ENCODE measurements around the gene GSTM3.
"Not testable (repeated sequence)": the region's sequence is repeated elsewhere in the genome, so short reads cannot be mapped to it uniquely, and the experiment has no call there.

The GSTM3 gene

DNA sequence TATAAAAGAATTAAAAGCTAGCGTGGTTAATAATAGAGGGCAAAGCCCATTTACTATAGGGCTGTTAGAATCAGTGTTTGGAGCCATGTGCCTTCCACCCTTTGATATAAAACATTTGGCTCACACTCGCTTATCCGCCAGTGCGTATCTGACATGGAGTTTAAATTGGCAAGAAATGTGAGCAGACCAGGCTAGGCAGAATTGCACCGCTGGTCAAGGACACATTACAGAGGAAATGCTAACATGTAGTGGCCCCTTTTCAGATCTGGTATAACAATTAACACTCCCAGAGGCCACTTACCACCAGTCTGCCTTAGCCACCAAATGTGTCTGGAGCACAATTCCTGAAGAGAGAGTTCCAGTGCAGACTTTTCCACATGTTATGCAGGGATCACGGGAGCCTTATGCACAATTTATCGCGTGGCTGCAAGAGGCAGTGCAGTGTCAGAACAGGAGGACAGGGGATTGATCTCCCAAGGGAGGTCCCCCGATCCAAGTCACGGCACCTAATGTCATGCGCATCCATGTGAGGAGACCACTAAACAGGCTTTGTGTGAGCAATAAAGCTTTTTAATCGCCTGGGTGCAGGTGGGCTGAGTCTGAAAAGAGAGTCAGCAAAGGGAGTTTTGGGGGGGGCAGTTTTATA is 14.0 kb downstream of the GSTM3 start:
- DNase-seq (ENCODE audit: low spot score), result no peak

DNA sequence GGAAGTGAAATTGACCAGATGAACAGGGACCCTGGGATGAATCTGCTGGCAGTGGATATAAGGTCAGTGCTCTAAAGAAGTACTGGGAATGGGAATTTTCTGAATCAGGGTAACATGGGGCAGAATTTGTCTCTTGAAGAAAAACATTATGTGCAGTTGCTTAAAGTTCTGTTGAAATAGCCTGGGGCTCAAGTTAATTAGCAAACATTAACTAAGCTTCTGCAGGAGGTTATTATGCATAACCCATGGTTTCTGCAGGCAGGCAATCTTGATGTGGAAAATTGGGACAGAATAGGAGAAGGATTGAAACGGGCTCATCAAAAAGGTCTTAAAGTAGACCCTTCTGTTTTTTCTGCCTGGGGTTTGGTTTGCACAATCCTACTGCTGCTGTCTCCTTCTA is 14.8 kb downstream of the GSTM3 start:
- DNase-seq (ENCODE audit: low spot score), result no peak

DNA sequence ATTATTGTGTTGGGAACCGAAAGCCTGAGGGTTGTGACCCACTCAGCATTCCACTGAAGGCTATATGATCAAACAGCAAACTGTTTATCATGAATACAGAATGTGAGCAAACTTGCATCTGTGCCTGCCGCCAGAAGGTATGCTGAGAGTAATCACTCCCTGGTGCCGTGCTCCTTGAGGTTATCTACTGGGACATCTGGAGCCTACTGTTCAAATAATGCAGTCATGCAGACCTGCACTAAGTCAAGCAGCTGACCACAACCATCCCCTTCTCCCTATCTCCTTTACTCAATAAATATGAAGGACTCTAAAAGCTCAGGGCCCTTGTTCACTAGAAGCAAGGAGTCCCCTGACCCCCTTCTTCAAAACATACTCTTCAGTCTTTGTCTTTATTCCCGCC is 15.3 kb downstream of the GSTM3 start:
- DNase-seq (ENCODE audit: low spot score), result no peak

DNA sequence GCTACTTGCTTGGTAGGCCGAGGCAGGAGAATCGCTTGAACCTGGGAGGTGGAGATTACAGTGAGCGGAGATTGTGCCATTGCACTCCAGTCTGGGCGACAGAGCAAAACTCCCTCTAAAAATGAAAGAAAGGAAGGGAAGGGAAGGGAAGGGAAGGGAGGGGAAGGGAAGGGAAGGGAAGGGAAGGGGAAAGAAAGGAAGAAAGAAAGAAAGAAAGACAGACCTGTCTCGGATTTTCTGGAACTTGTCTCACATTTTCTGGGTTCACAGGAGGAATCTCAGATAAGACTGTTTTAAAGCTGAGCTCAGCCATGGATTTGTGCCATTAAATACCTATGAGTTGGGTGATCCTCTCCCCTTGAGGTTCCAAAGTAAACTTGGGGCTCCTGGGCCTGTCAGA is 15.9 kb downstream of the GSTM3 start:
- no peak for DNase-seq (ENCODE audit: low spot score)

DNA sequence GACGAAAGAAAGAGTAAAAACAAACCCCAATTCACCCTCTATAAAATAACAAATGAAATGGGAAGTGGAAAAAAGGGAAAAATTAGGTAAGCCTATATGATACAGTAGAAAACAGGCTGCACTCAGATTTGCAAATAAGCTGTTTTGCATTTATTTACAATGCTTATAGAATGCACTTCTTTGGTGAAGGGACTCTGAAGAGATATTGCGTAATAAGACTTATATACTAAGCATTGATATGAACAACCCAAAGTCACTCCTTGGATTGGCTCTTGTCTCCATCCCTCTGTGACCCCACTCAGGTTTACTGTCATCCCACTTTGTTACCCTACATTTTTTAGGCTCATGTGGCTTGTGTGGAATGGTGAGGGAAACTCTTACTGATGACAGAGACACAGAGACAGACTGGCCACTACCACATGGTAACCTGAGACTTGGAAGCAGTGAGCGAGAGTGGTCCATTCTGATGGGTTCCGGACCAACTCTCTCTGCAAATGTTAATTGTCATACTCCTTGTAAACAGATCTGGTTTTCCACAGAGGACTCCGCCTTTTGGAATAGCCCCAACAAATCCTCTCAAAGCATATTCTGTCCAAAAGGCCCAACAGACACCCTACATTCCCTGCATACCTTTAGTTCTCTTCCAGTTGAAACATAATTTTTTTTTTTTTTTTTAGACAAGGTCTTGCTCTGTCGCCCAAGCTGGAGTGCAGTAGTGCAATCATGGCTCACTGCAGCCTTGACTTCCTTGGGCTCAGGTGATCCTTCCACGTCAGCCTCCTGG is 17.7 kb downstream of the GSTM3 start:
- DNase-seq (ENCODE audit: low spot score), result no peak

DNA sequence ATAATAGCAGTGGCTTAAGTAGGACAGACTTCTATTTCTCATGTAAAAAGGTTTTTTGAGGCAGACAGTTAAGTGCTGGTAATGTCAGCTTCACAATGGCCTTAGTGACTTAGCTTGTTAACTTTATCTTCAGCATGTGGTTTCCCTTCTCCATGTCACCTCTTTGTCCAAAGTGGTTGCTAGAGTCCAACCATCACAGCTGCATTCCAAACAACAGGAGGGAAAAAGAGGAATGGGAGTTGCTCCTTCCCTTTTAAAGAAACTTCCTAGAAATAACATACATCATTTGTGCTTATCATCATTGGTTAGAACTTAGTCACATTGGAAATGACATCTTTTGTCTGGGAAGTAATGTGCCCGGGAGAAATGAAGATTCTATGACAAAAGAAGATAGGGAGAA is 18.9 kb downstream of the GSTM3 start:
- DNase-seq (ENCODE audit: low spot score), result no peak

DNA sequence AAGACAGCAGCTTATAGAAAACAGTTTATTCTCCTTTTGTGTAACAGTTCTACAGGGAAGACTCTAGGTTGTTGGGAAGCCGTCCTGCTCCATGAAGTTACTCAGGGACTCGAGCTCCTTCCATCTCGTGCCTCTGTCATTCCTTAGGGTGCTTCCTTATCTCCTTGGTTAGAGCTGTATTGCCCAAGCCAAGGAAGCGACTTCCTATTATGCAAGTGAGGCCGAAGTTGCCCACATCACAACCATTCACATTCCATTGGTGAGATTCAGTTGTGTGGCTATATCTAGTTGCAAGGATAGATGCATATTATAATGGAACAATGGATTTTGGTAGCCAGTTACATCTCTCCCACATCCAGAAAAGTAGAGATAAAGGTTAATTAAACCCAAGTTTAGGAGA is 19.8 kb downstream of the GSTM3 start:
- DNase-seq (ENCODE audit: low spot score), result no peak

DNA sequence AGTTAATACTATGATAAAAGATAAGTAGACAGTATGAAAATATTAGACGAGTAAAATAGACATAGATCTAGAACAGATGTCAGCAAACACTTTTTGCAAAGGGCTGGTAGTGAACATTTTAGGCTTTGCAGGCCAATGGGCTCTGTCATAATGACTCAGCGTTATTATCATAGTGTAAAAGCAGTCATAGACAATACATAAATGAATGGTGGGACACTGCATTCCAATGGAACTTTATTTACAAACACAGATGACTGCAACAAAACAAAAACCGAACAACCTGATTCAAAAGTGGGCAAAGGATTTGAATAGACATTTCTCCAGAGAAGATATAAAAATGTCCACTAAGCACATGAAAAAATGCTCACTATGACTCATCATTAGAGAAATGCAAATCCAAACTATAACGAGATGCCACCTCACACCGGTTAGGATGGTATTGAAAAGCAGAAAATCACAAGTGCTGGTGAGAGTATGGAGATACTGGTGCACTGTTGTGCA is 21.5 kb downstream of the GSTM3 start:
- no peak for DNase-seq (ENCODE audit: low spot score)

DNA sequence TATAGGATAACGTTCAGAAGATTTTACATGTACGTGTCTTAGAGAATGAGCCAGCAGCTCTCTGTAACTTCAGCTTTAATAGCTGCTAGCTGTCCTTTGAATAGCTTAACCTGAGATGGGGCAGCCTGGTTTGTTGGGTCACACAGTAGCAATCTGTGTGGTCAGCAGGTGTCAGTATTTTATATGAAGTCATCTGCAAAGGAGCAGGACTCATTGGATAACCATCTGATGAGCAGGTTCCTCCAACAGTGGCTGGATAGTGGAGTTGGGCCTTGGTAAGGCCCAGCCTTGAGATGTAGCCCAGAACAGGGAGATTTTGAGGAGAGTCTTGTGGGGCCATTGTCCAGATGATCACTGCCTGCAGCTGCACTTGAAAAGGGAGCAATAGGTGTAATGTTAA is 22.3 kb downstream of the GSTM3 start:
- peak; percentile 52 for DNase-seq (ENCODE audit: low spot score)

DNA sequence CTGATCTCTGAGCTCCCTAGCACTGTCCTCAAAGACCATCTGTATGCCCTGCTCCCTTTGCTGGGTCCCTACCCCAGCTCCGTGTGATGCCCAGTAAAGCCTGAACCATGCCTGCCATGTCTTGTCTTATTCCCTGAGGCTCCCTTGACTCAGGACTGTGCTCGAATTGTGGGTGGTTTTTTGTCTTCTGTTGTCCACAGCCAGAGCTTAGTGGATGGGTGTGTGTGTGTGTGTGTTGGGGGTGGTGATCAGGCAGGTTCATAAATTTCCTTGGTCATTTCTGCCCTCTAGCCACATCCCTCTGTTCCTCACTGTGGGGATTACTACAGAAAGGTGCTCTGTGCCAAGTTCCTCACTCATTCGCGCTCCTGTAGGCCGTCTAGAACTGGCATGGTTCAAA is 23.1 kb downstream of the GSTM3 start:
- DNase-seq (ENCODE audit: low spot score), result no peak

DNA sequence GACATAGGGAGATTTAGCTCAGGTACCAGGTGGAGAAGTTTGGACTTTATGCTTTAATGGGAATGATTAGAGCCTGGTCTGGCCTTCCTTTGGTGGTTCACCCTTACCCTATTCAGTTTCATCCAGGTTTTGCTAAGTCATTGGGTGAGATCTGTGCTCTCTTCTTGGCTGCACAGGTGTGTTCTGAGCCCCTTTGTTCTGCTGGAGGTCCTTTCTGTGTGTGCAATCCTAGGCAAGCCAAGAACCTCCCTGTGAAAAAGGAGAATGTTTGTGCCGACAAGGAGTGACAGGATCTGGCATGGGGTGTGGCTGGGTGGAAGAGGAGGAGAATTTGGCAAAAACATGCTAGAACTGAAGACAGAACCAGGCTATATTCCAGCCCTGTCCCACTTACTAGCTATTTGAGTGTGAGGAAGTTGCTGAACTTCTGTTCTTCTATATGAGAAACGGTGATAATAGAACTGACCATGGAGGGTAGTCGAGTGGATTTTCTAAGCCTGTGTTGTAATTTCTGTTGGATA is 24.2 kb downstream of the GSTM3 start:
- no peak for DNase-seq (ENCODE audit: low spot score)

DNA sequence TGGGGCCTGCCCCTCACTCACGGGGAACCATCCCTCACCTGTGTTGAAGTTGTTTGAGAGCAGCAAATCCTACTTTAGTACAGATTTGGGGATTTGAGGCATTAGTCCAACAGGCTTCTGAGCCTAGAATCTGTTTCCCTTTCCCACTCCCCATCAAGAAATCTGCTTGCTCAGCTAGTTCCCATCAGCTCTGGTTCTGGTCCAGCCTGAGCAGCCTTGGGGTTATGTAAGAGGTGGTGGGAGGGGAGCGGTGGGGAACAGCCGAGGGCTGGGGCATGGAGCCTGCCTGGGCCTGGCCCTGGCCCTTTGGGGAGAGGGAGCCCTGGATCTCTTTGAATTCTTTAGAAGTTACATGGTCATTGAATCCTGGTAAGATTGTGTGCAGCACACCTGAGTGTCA is 24.7 kb downstream of the GSTM3 start:
- no peak for DNase-seq (ENCODE audit: low spot score)

DNA sequence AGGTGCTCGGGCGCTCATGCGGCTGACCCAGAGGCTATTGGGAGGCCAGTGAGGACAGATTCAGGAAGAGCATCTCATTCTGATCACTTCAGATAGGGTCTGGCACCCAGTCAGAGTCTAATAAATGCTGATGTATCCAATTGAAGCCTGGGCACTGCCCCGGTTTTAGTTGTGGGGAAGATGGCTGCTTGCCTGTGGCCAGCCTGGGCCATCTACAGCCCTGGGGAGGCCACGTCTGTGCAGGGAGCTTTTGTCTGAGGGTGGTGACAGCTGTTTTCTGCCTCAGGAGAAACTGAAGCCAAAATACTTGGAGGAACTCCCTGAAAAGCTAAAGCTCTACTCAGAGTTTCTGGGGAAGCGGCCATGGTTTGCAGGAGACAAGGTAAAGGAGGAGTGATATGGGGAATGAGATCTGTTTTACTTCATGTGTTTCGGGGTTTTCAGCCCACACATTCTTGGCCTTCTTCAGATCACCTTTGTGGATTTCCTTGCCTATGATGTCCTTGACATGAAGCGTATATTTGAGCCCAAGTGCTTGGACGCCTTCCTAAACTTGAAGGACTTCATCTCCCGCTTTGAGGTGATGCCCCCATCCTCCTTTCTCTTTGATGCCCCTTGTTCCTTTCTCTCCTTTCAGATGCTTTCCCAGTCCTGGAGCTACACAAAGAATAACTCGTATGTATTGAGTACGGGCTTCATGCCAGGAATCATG is 26.0 kb downstream of the GSTM3 start:
- DNase-seq (ENCODE audit: low spot score), result no peak

DNA sequence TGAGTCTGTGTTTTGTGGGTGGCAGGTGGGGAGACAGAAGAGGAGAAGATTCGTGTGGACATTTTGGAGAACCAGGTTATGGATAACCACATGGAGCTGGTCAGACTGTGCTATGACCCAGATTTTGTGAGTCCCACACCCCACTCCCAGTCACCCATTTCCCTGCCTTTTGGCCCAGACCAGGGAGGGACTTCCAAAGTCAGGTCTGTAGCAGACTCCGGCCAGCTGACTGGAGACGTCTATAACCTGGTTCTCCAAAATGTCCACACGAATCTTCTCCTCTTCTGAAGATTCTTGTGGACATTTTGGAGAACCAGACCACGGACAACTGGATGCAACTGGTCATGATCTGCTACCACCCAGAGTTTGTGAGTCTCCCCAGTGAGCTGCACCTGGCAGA is 27.2 kb downstream of the GSTM3 start:
- DNase-seq (ENCODE audit: low spot score), result no peak

DNA sequence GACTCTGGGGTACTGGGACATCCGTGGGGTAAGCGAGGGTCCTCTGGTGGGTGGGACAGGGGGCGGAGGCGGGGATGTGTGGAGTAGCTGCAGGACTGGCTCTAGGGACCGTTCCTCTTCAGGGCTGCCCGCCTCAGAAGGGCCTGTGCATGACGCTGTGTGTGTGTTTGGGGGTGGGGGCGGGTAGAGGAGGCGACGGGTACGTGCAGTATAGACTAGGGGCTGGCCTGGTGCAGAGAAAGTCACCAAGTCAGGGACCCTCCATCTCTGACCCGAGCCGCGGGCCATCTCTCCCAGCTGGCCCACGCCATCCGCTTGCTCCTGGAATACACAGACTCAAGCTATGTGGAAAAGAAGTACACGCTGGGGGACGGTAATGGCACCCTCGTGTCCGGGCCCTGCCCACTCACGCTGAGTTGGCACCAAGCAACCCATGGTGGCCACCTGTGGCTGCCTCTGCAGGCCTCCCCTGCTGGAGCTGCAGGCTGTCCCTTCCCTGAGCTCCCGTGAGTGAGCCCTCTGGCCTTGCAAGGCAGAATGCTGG is 28.4 kb downstream of the GSTM3 start:
- no peak for DNase-seq (ENCODE audit: low spot score)

DNA sequence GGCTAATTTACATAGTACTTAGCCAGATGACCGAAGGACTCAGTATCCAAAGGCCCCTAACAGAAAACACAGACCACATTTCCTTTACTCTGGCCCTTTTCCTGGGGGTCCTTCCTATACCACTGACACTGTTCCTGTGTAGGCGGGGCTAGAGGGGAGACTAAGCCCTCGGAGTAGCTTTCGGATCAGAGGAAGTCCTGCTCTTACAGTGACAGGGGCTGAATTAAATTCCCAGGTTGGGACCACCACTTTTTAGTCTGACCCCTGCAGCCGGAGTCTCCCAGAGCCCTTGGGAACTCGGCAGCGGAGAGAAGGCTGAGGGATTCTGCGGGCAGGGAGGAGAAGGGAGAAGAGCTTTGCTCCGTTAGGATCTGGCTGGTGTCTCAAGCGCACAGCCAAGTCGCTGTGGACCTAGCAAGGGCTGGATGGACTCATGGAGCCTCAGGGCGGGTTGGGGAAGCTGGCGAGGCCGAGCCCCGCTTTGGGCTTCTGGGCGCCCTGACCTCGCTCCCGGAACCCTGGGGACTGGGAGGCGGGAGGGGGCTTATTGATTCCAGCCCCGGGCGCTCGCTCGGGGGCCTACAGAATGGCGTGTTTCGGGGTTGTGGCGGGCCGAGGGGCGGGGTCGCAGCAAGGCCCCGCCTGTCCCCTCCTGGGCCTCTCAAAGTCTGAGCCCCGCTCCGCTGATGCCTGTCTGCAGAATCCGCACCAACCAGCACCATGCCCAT is 29.1 kb downstream of the GSTM3 start, which contains the start of gene GSTM5:
Gene GSTM5 (plus strand): TSS at position 659 of the 728 bp plus-strand sequence. CDS start 62 bp downstream, at position 721.
- not testable (repeated sequence) for DNase-seq (ENCODE audit: low spot score)

DNA sequence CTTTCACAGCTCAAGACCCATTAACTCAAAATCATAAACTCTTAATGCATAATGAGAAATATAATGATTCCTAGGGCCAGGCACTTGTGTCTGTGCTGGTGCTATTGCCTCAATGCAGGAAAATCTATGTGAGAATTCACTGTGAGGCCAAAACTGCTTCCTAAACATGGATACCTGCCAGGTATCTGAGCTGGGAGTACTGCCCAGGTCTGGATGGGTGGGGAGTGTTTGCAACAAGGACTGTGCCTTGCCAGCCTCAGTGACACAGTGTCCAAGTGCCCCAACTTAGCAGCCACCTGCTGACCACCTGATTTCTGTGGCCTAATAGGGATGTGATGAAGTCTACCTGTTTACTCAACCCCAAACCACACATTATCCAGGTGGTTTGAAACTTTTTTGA is 31.0 kb downstream of the GSTM3 start:
- not testable (repeated sequence) for DNase-seq (ENCODE audit: low spot score)

DNA sequence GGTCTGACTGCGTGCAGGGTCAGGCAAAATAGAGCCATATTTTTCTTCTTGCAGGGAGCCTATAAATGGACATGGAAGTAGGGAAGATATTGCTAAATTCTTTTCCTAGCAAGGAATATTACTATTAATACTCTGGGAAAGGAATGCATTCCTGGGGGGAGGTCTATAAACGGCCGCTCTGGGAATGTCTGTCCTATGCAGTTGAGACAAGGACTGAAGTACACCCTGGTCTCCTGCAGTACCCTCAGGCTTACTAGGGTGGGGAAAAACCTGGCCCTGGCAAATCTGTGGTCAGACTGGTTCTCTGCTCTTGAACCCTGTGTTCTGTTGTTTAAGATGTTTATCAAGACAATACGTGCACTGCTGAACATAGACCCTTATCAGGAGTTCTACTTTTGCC is 31.9 kb downstream of the GSTM3 start:
- not testable (repeated sequence) for DNase-seq (ENCODE audit: low spot score)

DNA sequence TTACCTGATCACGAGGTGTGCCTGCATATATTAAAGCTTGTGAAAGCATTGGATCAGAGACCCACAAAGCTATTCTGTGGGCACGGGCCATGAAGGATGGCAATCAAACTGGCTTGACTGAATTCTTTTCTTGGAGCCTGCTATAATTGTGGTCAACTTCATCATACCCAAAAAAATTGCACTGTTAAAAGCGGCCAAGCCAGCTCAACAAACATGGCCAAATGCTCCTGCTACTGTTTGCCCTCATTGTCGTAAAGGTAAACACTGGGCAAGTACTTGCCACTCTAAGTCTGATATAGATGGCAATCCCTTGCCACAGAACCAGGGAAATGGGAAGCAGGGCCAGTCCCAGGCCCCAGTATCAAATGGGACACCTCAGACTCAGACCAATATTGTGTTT is 35.4 kb downstream of the GSTM3 start:
- no peak for DNase-seq (ENCODE audit: low spot score)

DNA sequence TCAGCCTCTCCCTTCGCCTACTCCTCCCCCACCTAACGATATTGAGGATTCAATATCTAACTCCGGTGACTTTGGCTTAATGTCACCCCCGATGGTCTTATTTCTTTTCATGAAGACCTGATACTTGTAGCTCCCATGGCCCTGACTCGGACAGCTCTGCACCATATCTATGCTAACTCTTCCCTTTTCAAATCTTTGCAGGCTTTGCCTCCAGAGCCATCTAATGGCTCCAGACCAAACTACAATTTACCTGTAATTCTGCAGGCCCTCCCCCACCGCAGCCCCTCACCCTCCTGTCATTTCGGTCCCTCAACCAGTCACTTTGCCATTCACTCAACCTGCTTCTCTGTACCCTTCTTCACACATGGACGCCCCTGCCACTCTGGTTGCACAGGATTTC is 36.7 kb downstream of the GSTM3 start:
- DNase-seq (ENCODE audit: low spot score), result no peak

DNA sequence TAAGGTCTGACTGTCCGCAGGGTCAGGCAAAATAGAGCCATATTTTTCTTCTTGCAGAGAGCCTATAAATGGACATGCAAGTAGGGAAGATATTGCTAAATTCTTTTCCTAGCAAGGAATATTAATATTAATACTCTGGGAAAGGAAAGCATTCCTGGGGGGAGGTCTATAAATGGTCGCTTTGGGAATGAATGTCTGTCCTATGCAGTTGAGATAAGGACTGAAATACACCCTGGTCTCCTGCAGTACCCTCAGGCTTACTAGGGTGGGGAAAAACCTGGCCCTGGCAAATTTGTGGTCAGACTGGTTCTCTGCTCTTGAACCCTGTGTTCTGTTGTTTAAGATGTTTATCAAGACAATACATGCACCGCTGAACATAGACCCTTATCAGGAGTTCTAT is 37.9 kb downstream of the GSTM3 start:
- not testable (repeated sequence) for DNase-seq (ENCODE audit: low spot score)

DNA sequence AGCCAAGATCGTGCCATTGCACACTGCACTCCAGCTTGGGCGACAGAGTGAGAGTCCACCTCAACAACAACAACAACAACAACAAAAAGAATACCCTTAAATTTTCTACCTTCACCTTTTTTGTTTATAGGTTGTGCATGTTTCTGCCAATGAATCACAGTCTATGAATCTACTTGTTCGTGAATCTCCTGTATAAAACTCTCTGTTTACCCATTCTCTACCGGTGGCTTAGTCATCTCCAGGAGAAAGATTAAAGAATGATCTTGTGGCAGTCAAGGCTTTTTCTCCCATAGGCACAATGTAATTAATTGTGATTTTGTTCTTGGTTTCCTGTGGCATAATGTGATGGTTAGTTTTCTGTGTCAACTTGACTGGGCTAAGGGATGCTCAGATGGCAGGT is 43.0 kb downstream of the GSTM3 start:
- not testable (repeated sequence) for DNase-seq (ENCODE audit: low spot score)
